HG03196 (cell line): ENCODE data around the gene ALLC.

Experiments used
- ATAC-seq: cut with Tn5 transposase; IDR thresholded peaks from one replicate; pipeline ENCODE4 v1.9.1; 2021; ENCODE audit not compliant: unreplicated experiment

ALLC gene

DNA sequence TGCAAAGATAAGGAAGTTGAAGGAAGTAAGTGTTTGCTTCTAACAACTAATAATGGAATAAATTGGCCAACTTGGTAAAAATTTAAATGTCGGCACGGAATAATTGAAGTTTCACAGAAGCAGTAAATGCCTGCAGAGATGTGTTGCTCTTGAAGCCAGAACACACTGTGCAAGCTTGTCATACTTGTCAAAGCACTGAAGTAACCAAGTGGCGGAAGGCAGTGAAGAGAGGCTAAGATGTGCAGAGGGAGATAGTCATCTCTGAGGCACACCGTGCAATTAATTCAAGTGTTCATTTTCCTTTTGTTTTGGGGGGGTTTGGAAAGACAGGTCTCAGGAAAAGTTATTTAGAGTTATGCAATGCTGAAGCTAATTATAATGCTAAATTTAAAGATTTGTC lies 50.6 kb downstream of the ALLC start:
- ATAC-seq = no peak

- no peak for ATAC-seq
These were observed 51.2 kb downstream of the ALLC start for GRCh38 chr2:3709225-3709624.

DNA sequence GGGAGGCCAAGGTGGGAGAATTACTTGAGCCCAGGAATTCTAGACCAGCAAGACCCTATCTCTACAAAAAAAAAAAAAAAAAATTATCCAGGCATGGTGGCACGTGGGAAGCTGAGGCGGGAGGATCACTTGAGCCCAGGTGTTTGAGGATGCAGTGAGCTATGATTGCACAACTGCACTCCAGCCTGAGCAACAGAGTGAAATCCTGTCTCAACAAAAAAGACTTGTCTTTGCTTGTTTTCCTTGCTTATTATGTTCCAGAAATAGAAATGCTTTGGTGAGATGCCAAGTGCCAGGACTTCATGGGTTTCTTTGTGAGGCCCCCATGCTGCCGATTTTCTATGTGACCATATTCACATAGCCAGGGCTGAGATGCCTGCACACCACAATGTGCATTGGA lies 54.4 kb downstream of the ALLC start:
- ATAC-seq = no peak

DNA sequence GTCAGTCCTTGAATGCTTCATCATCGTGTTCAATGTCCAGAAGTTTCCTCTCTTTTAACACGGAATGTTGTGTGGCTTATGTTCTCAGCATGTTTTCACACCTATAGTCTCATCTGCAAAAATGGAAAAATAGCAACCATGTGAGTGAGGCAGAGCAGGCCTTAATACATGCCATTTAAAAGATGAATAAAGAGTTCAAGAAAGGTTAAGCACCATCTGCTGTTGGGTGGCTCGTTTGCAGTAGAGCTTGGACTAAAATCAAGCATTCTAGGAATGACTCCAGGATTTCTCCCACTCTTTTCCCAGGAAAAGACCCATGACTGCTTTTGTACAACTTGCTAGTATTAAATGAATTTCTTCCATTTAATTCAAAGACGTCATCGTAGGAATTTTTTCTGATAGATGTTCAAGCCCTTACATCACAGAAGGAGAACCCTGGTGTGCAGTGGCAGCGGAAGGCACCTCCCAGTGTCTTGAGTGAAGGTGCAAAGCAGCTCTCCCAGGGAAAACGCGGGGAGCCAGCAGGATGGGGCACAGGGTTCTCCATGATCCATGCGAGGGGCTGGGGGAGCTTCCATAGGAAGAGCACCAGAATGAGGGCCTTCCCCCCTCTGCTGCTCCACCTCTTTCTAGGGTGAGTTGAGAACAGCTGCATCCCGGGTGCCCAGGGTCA lies 55.0 kb downstream of the ALLC start:
- no peak for ATAC-seq

GRCh38 chr2:3718679-3719078 lies 60.7 kb downstream of the ALLC start:
- no peak for ATAC-seq

GRCh38 chr2:3725002-3725401 lies 67.0 kb downstream of the ALLC start:
- no peak for ATAC-seq

DNA sequence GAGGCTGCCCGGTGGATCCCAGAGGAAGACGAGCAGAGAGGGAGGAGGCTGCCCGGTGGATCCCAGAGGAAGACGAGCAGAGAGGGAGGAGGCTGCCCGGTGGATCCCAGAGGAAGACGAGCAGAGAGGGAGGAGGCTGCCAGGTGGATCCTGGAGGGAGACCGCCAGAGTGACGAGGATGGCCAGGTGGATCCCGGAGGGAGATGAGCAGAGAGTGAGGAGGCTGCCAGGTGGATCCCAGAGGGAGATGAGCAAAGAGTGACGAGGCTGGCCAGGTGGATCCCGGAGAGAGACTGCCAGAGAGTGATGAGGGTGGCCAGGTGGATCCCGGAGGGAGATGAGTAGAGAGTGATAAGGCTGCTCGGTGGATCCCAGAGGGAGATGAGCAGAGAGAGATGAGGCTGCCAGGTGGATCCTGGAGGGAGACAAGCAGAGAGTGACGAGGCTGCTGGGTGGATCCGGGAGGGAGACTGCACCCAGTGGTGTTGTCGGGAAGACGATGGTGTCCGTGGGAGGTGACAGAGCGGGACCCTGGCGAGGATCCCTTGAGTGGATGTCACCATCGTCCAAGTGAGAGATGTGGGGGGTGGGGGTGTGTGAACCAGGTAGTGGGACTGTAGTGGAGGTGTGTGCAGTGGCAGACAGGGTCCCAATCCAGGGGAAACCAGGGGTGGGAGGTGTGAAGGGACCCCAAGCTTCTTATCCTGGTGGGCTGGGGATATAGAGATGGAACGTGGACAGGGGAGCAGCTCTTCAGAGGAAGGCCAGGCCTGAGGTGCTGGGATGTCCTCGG lies 67.7 kb downstream of the ALLC start:
- no peak for ATAC-seq

DNA sequence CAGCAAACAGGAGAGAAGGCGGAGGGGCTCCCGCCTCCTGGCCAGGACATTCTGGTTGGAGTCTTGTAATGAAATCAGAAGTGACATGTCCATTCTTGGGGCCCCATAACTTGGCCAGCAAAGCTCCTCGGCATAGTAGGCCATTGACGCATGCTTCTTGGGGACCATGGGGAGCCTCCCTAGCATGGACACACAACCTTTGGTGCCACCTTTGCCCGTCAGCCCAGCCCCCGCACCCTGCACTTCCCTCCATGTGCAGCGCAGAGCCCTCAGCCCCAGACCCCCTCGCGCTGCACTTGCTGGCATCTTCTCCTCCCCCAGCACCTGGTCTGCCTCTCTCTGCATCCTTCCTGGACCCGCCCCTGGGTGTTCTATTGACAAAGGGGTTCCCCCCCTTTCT lies 68.5 kb downstream of the ALLC start:
- no peak for ATAC-seq

DNA sequence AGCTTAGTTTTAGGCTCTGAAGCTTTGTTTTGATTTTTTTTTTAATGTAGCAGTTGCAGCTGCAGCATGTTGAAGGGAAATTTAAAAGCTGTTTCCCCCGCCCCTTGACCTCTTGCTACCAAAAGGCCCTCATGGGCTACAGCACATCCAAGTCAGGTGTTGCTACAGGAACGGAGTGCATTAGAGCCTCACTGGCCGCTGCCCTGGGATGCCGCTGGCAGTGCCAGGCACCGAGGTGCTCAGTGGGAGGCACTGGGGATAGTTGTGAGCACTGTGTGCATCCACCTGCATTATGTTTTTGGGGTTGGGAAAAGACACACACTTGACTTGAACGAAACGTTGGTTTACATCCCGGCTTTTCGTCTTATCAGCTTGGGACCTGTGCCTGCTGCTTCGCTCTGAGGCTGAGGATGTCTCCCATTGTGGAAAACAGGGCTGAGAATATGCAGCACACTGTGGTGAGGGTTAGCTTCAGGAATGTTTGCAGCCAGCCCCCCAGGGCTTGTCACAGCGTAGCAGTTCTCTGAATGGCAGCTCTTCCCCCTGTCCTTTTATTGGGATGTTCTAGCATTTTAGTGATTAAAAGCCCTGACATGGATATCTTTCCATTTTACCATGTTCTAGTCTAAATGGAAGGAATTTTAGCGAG lies 69.5 kb downstream of the ALLC start:
- ATAC-seq = no peak

DNA sequence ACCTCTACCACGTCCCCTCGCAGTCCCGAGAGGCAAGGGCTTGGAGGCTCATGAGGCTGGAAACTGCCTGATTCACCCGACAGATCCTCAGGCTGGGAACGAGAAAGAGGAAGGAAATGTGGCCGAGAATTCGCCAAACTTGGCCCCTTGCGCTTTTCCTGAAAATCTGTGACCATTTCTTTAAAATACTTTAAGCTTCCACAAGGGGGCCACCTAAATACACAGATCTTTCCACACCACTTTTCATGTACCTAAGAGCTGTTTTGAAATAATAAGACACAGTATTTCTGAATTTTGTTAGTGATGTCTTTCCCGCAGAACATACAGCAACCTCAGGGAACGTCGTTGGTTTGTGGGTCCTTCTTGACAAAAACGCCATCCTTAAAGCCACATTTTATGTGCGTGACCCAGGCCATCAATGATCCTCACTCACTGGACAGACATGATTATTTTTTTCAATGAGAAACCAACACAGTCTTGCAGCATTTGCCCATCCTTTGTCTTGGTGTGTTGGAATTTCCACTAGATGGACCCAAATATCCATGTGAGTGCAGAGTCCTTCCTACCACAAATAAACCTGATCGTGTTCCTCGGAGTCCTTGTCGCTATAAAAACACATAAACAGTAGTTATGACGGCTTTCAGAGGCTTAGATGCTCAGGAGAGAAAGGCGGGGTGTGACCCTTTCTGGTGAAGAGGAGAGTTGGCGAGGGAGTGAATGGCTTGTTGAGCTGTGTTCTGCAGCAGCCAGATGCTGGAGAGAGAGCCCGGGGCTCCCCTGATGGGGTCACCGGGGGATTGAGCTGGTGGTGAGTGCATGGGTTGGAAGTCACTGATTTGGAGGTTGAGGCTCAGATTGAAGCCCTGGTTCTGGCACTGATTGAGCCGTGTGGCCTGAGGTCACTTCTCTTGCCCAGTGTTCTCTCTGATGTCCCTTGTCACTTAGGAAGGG lies 70.4 kb downstream of the ALLC start:
- no peak for ATAC-seq

DNA sequence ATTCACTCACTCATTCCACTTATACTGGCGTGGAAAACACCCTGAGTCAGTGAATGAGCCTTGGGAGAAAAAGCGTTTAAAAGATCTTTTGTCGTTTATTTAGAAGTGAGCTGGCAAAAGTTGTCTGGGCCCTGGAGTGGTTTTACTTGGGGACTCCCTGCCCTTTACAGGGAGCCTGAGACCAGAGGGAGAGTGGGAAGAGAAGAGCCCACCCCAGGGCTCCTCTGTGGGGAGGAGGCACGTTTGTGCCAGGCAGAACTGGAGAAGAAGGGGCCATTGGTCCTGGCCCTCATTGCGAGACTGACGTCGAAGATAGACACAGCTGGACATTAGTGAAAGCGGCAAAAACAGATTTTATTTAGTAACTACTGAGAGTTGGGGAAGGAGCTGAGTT lies 71.1 kb downstream of the ALLC start:
- no peak for ATAC-seq

DNA sequence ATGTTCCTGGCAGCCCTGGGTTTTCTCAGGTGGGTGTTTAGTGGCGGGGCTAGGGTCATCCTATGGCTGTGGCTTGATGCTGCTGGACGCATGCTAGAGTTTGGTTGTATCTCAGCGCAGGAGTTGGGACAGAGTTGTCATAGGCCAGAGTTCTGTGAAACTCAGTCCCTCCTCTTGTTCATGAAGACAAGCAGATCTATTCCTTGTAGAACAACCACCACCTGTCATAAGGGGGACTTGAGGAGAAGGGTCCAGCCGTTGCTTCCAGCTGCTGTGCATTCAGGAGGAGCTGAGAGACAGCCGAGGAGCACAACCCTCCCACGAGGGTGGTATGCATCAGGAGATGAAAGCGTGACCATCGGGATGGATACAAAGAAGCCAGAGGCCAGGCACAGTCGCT lies 71.8 kb downstream of the ALLC start:
- ATAC-seq = no peak

- ATAC-seq = no peak
These were observed 72.6 kb downstream of the ALLC start for GRCh38 chr2:3730646-3731045.

DNA sequence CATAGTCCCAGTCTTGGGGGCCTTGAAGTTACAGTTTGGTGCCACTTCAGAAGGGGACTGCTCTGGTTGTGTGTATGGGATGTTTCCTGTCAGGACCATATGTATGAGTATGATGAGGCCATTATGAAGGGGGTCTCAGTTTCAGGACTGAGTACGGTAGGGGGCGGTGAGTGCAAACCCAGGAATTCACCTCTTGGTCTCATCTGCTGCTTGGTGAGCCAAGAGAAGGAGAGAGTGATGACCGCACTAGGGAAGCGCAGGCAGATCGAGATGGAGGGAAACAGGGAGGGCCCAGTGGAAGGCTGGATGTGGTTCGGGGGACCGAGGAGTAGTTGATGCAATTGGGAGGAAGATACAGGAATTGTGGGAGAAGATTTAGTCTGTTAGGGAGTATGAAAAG lies 73.8 kb downstream of the ALLC start:
- no peak for ATAC-seq

GRCh38 chr2:3736112-3736511 lies 78.1 kb downstream of the ALLC start:
- no peak for ATAC-seq

GRCh38 chr2:3737128-3737527 lies 79.1 kb downstream of the ALLC start:
- ATAC-seq = no peak

GRCh38 chr2:3738454-3738853 lies 80.5 kb downstream of the ALLC start:
- ATAC-seq = peak; percentile 51

GRCh38 chr2:3739313-3739712 lies 81.3 kb downstream of the ALLC start:
- ATAC-seq = no peak

- ATAC-seq = no peak
These were observed 83.4 kb downstream of the ALLC start for GRCh38 chr2:3741396-3741795.

GRCh38 chr2:3741867-3742602 lies 84.0 kb downstream of the ALLC start:
- ATAC-seq = no peak
